Mesenchymal stem cell (in vitro differentiated cells and primary cell): ENCODE data around the gene VWA1.

ENCODE experiments used
- DNase-seq: peaks from one replicate; pipeline ENCODE4 v3.0.0-alpha.2; 2013
- H2AFZ ChIP-seq: one replicate; pipeline ENCODE4 v1.6.1; 2013; ENCODE audit warnings: low read depth, mild to moderate bottlenecking, control low read depth, inconsistent platforms, low read length, moderate library complexity
- H2AK5ac ChIP-seq: 2 replicates; pipeline ENCODE4 v1.6.1; 2013; ENCODE audit warnings: low read length, moderate library complexity, mild to moderate bottlenecking, inconsistent platforms; ENCODE audit not compliant: severe bottlenecking
- H2BK120ac ChIP-seq: one replicate; pipeline ENCODE4 v1.6.1; 2013; ENCODE audit warnings: low read depth, mild to moderate bottlenecking, inconsistent platforms, low read length, moderate library complexity
- H2BK12ac ChIP-seq, 2 experiments: one replicate each; pipeline ENCODE4 v1.6.1; 2013; ENCODE audit warnings: inconsistent platforms in 2 of 2, low read length in 2 of 2, mild to moderate bottlenecking in 2 of 2, moderate library complexity in 2 of 2, control low read depth in 1 of 2
- H2BK15ac ChIP-seq: one replicate; pipeline ENCODE4 v1.6.1; 2013; ENCODE audit warnings: mild to moderate bottlenecking, low read depth, inconsistent platforms; ENCODE audit not compliant: poor library complexity, severe bottlenecking
- H2BK5ac ChIP-seq: 2 replicates; pipeline ENCODE4 v1.6.1; 2013; ENCODE audit warnings: low read depth, mild to moderate bottlenecking, low read length, control low read depth, inconsistent platforms; ENCODE audit not compliant: poor library complexity, severe bottlenecking
- H3K14ac ChIP-seq, 2 experiments: one replicate each; pipeline ENCODE4 v1.6.1; 2013; ENCODE audit warnings: inconsistent platforms in 2 of 2, low read length in 2 of 2, control low read depth in 1 of 2, mild to moderate bottlenecking in 1 of 2, moderate library complexity in 1 of 2
- H3K18ac ChIP-seq, 2 experiments: one replicate each; pipeline ENCODE4 v1.6.1; 2013; ENCODE audit warnings: inconsistent platforms in 2 of 2, low read length in 2 of 2, control low read depth in 1 of 2, low read depth in 1 of 2, mild to moderate bottlenecking in 1 of 2
- H3K23ac ChIP-seq, 2 experiments: one replicate each; pipeline ENCODE4 v1.6.1; 2013; ENCODE audit warnings: inconsistent platforms in 2 of 2, low read length in 2 of 2, mild to moderate bottlenecking in 2 of 2, moderate library complexity in 2 of 2, control low read depth in 1 of 2
- H3K27ac ChIP-seq: 2 replicates; pipeline ENCODE4 v1.5.1; 2013; ENCODE audit warnings: mild to moderate bottlenecking, moderate library complexity, low read length, control low read depth, inconsistent platforms; ENCODE audit not compliant: poor library complexity, severe bottlenecking
- H3K27me3 ChIP-seq, 2 experiments: 2 replicates each; pipeline versions ENCODE4 v1.6.1 to v1.7.0; 2013; ENCODE audit warnings: low read length in 2 of 2, mild to moderate bottlenecking in 2 of 2, moderate library complexity in 2 of 2, control low read depth in 1 of 2, inconsistent platforms in 1 of 2; ENCODE audit not compliant: control insufficient read depth in 1 of 2, insufficient read depth in 1 of 2
- H3K36me3 ChIP-seq, 2 experiments: 2 replicates each; pipeline versions ENCODE4 v1.6.1 to v1.7.0; 2013; ENCODE audit warnings: low read length in 2 of 2, control low read depth in 1 of 2, inconsistent platforms in 1 of 2, low read depth in 1 of 2, mild to moderate bottlenecking in 1 of 2; ENCODE audit not compliant: insufficient read depth in 2 of 2, control insufficient read depth in 1 of 2
- H3K4ac ChIP-seq, 2 experiments: one replicate each; pipeline ENCODE4 v1.6.1; 2013; ENCODE audit warnings: inconsistent platforms in 2 of 2, low read length in 2 of 2, mild to moderate bottlenecking in 2 of 2, moderate library complexity in 2 of 2, control low read depth in 1 of 2, low read depth in 1 of 2
- H3K4me1 ChIP-seq: 2 replicates; pipeline ENCODE4 v1.6.1; 2013; ENCODE audit warnings: low read depth, low read length, control low read depth; ENCODE audit not compliant: control insufficient read depth, insufficient read depth
- H3K4me2 ChIP-seq: 2 replicates; pipeline ENCODE4 v1.6.1; 2013; ENCODE audit warnings: low read length, mild to moderate bottlenecking, inconsistent platforms; ENCODE audit not compliant: poor library complexity, severe bottlenecking
- H3K4me3 ChIP-seq, 2 experiments: 2 replicates each; pipeline versions ENCODE4 v1.5.1 to v1.7.0; 2013; ENCODE audit warnings: low read length in 2 of 2, mild to moderate bottlenecking in 2 of 2, control low read depth in 1 of 2, low read depth in 1 of 2; ENCODE audit not compliant: insufficient read depth in 1 of 2
- H3K79me1 ChIP-seq: replicated peaks from 2 replicates; pipeline ENCODE4 v1.6.1; 2013; ENCODE audit warnings: mild to moderate bottlenecking, control low read depth, low read length, inconsistent platforms; ENCODE audit not compliant: poor library complexity, severe bottlenecking
- H3K9ac ChIP-seq: 2 replicates; pipeline ENCODE4 v1.7.0; 2013; ENCODE audit warnings: mild to moderate bottlenecking, low read length, moderate library complexity
- H3K9me3 ChIP-seq: 2 replicates; pipeline ENCODE4 v1.7.0; 2013; ENCODE audit warnings: mild to moderate bottlenecking, low read length; ENCODE audit not compliant: control insufficient read depth
- H4K8ac ChIP-seq: one replicate; pipeline ENCODE4 v1.6.1; 2013; ENCODE audit warnings: inconsistent platforms, mild to moderate bottlenecking, low read length, moderate library complexity
- H4K91ac ChIP-seq: one replicate; pipeline ENCODE4 v1.6.1; 2013; ENCODE audit warnings: mild to moderate bottlenecking, low read length, inconsistent platforms
- WGBS: methylation state at CpG from one replicate; pipeline ENCODE4 v1.1.7; 2013; ENCODE audit warnings: mixed read lengths; 5-methylcytosine and 5-hydroxymethylcytosine counted together

VWA1 gene

DNA sequence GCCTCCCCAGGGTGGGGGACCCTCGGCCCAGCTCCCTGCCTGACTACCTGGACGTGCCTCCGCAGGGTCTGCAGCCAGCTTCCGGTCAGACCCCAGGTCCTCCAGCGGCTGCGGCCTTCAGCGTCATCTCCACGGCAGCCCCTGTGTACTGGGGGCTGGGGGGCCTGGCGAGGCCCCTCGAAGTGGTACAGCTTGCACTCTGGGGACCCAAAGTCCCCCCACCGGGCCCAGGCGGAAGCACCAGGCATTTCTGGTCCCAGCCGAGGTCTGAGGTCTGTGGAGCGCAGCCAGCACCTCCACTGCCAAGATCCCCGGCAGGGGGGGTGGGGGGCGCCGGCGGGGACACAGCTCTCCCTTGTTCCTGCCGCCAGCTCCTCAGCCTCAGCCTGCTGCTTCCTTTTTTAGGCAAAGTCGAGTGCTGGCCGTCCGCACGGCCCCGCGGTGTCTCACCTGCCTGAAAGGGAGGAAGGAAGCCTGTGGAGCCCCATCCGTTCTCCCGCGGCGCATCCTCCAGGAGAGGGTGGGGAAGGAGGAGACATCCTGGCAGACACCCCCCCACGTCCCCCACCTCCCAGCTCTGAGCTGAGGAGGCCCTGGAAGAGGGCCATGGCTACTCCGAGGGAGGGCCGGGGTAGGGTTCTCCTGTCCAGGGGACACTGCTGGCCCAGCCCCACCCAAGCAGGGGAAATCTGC, 1.2 kb upstream of the VWA1 start:
- peaks cover 0 to 26% of the 10 kb centered on the region in 2 experiments for H3K27me3 ChIP-seq
- H2BK120ac ChIP-seq = no peak overlapping the region
- H3K14ac ChIP-seq = no peak overlapping the region
- peaks cover 20% of the 10 kb centered on the region for H3K79me1 ChIP-seq
- peak overlapping the region; percentile 60 for H2BK15ac ChIP-seq
- H2AFZ ChIP-seq = no peak overlapping the region
- peak overlapping the region; percentile 89 for H4K8ac ChIP-seq
- H3K4me3 ChIP-seq = no peak overlapping the region
- H2AK5ac ChIP-seq = peak overlapping the region; percentile 48
- peak overlapping the region; percentile 78 for H4K91ac ChIP-seq
- peaks cover 89% of the 10 kb centered on the region for H3K4me1 ChIP-seq
- H3K9ac ChIP-seq = no peak overlapping the region
- no peak overlapping the region for H3K23ac ChIP-seq
- peak overlapping the region in 1 of 2 experiments; percentile 29 for H3K18ac ChIP-seq
- peak overlapping the region; percentile 32 to 75 for H2BK12ac ChIP-seq
- no peaks in the 10 kb centered on the region for H3K9me3 ChIP-seq
- no peak for DNase-seq
- H2BK5ac ChIP-seq = no peak overlapping the region
- WGBS = 42% methylated on average over 26 of the region's 32 CpGs
- peaks cover 0 to 22% of the 10 kb centered on the region in 2 experiments for H3K36me3 ChIP-seq
- H3K27ac ChIP-seq = no peak overlapping the region
- H3K4ac ChIP-seq = peak overlapping the region in 1 of 2 experiments; percentile 41
- H3K4me2 ChIP-seq = no peak overlapping the region

DNA sequence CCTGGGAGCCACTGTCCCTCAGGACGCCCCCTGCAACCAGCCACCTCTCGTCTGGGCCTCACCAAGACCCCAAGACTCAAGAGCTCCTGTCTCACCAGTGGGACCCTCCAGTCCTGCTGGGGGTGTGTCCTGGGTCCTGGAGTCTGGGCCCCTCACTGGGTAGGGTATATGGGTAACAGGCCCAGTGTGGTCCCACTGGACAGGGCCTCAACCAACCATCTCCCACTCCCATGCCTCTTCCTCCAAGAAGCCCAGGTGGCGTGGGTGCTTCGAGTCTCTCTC, 725 bp upstream of the VWA1 start:
- Histone ChIP-seq H3K9ac (no peak overlapping the region), H2BK120ac (peak overlapping the region; percentile 67), H2BK5ac (no peak overlapping the region), H3K4me3 (peak overlapping the region in 1 of 2 experiments; percentile 51), H3K4me1 (peaks cover 90% of the 10 kb centered on the region), H2AFZ (no peak overlapping the region), H3K4me2 (no peak overlapping the region), H2AK5ac (peak overlapping the region; percentile 63), H4K8ac (peak overlapping the region; percentile 47), H3K27ac (no peak overlapping the region), H3K14ac (no peak overlapping the region), H3K18ac (no peak overlapping the region), H3K36me3 (peaks cover 0 to 27% of the 10 kb centered on the region in 2 experiments), H3K23ac (no peak overlapping the region), H2BK12ac (peak overlapping the region in 1 of 2 experiments; percentile 75), H3K79me1 (peaks cover 20% of the 10 kb centered on the region), H3K9me3 (no peaks in the 10 kb centered on the region), H3K4ac (no peak overlapping the region), H3K27me3 (peaks cover 0 to 26% of the 10 kb centered on the region in 2 experiments), H2BK15ac (peak overlapping the region; percentile 4), H4K91ac (no peak overlapping the region)
- 91% methylated on average over 3 of the region's 4 CpGs for WGBS
- DNase-seq = no peak

DNA sequence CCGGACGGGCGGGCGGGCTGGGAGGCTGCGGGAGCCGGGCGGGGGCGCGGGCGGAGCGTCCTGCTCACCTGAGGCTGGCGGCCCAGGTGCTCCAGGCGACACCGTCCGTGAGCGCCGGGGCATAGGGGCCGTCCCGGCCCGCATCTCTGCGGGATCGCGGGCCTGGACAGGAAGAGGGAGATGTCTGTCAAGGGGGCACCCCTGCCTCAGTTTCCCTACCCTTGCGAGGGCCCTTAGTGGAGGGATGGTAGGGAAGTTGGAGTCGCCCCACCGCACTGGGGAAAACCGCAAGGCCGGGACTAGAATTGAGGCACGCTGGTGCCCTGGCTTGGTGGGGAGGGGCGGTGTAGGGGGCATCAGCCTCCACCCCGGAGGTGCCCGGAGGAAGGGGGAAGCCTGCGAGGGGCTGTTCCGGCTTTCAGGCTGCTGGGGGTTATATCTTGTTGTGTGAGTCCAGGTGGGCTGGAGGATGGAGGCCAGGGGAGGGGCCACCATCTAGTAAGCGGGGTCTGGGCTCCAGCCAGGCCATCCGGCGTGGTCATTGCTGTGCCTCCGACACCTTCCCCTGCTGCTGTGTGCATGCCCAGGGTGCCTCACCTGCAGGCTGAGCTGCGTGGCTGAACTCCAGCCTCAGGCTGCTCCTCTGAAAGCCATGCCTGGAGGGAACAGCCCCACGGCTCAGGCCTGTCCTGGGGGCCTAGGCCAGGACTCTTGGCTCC, 580 bp downstream of the VWA1 start:
- peak overlapping the region in 1 of 2 experiments; percentile 14 for H3K18ac ChIP-seq
- H3K23ac ChIP-seq = peak overlapping the region in 1 of 2 experiments; percentile 38
- no peak overlapping the region for H3K14ac ChIP-seq

DNA sequence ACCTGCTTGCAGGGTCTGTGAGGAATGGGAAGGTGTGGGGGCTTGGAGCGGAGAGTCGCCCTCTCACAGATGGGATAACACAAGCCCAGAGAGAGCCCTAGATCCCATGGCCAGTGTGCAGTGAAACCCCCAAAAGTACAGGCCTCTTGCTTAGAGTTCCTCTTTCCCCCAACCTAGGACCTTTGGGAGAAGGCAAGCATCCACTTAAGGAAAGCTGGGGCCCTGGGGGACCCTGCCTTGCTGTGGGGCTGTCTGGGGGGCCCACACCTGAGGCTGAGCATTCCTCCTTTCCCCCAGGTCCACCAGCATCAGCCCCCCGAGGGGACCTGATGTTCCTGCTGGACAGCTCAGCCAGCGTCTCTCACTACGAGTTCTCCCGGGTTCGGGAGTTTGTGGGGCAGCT, 1.1 kb downstream of the VWA1 start:
- no peak overlapping the region for H2AFZ ChIP-seq
- peaks cover 88% of the 10 kb centered on the region for H3K4me1 ChIP-seq
- no peak overlapping the region for H3K18ac ChIP-seq
- no peak overlapping the region for H3K4ac ChIP-seq
- H2BK5ac ChIP-seq = peak overlapping the region; percentile 14
- H3K23ac ChIP-seq = peak overlapping the region in 1 of 2 experiments; percentile 14
- H3K36me3 ChIP-seq = peaks cover 0 to 43% of the 10 kb centered on the region in 2 experiments
- no peak overlapping the region for H4K91ac ChIP-seq
- peaks cover 0 to 26% of the 10 kb centered on the region in 2 experiments for H3K27me3 ChIP-seq
- H2BK120ac ChIP-seq = no peak overlapping the region
- peak overlapping the region in 1 of 2 experiments; percentile 63 for H3K4me3 ChIP-seq
- WGBS = 99% methylated on average over 5 of the region's 7 CpGs
- no peak overlapping the region for H2BK12ac ChIP-seq
- H3K14ac ChIP-seq = no peak overlapping the region
- no peak overlapping the region for H4K8ac ChIP-seq
- H3K79me1 ChIP-seq = peaks cover 23% of the 10 kb centered on the region
- H3K27ac ChIP-seq = no peak overlapping the region
- H2BK15ac ChIP-seq = no peak overlapping the region
- no peaks in the 10 kb centered on the region for H3K9me3 ChIP-seq
- DNase-seq = no peak
- H2AK5ac ChIP-seq = peak overlapping the region; percentile 84
- no peak overlapping the region for H3K9ac ChIP-seq
- peak overlapping the region; percentile 85 for H3K4me2 ChIP-seq

More for the DNA sequence above, 580 bp downstream of the VWA1 start:
- no peak overlapping the region for H3K27ac ChIP-seq
- peaks cover 88% of the 10 kb centered on the region for H3K4me1 ChIP-seq
- H2BK120ac ChIP-seq = peak overlapping the region; percentile 43
- H3K9me3 ChIP-seq = no peaks in the 10 kb centered on the region
- no peak overlapping the region for H3K9ac ChIP-seq
- WGBS = 34% methylated on average over 32 of the region's 40 CpGs
- H3K4me3 ChIP-seq = peak overlapping the region; percentile 47 to 63
- H2AK5ac ChIP-seq = peak overlapping the region; percentile 49
- no peak overlapping the region for H2AFZ ChIP-seq
- H3K36me3 ChIP-seq = peaks cover 0 to 37% of the 10 kb centered on the region in 2 experiments
- H4K8ac ChIP-seq = peak overlapping the region; percentile 36
- H2BK5ac ChIP-seq = peak overlapping the region; percentile 14
- peaks cover 23% of the 10 kb centered on the region for H3K79me1 ChIP-seq
- no peak overlapping the region for H2BK12ac ChIP-seq
- H2BK15ac ChIP-seq = no peak overlapping the region
- peak overlapping the region; percentile 36 for H4K91ac ChIP-seq
- H3K4me2 ChIP-seq = peak overlapping the region; percentile 85
- no peak overlapping the region for H3K4ac ChIP-seq
- peaks cover 0 to 26% of the 10 kb centered on the region in 2 experiments for H3K27me3 ChIP-seq
- DNase-seq = no peak
